PFSK-1 (cell line): Measurements from ENCODE around the gene IL18.

Source experiments
- POLR2AphosphoS5 ChIP-seq: IDR thresholded peaks from 2 replicates; pipeline ENCODE4 v1.6.1; 2012; ENCODE audit warnings: low read depth, mild to moderate bottlenecking, control low read depth, low read length, moderate library complexity
- TF ChIP-seq, protein P1 (sequence below), 2 experiments: IDR thresholded peaks; 2 replicates each; pipeline versions ENCODE4 v1.6.1 to v1.8.0; 2011 to 2012; ENCODE audit warnings: low read depth in 2 of 2, low read length in 2 of 2, control low read depth in 1 of 2, inconsistent platforms in 1 of 2, mild to moderate bottlenecking in 1 of 2, moderate library complexity in 1 of 2; ENCODE audit not compliant: insufficient read depth in 1 of 2

GRCh38 chr11:112156956-112157766 is 6.7 kb downstream of the IL18 start:
- TF ChIP-seq, protein P1, sequence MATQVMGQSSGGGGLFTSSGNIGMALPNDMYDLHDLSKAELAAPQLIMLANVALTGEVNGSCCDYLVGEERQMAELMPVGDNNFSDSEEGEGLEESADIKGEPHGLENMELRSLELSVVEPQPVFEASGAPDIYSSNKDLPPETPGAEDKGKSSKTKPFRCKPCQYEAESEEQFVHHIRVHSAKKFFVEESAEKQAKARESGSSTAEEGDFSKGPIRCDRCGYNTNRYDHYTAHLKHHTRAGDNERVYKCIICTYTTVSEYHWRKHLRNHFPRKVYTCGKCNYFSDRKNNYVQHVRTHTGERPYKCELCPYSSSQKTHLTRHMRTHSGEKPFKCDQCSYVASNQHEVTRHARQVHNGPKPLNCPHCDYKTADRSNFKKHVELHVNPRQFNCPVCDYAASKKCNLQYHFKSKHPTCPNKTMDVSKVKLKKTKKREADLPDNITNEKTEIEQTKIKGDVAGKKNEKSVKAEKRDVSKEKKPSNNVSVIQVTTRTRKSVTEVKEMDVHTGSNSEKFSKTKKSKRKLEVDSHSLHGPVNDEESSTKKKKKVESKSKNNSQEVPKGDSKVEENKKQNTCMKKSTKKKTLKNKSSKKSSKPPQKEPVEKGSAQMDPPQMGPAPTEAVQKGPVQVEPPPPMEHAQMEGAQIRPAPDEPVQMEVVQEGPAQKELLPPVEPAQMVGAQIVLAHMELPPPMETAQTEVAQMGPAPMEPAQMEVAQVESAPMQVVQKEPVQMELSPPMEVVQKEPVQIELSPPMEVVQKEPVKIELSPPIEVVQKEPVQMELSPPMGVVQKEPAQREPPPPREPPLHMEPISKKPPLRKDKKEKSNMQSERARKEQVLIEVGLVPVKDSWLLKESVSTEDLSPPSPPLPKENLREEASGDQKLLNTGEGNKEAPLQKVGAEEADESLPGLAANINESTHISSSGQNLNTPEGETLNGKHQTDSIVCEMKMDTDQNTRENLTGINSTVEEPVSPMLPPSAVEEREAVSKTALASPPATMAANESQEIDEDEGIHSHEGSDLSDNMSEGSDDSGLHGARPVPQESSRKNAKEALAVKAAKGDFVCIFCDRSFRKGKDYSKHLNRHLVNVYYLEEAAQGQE (IDR thresholded peaks at IDR 0.05; ENCODE audit: insufficient read depth in 1 of 2, low read depth in 2 of 2, low read length in 2 of 2), result no peak
- no peak for TF ChIP-seq POLR2AphosphoS5
